Fibroblast of pulmonary artery (primary cell): ENCODE data around the gene PLXNA4.
A peak's percentile ranks its signal among the peaks of the same experiment; 100 is the strongest.

Source experiments
- DNase-seq: peaks from one replicate; pipeline ENCODE4 v3.0.0-alpha.2; 2010; ENCODE audit warnings: low read depth
- H3K4me3 ChIP-seq: replicated peaks from 2 replicates; pipeline ENCODE4 v1.5.1; 2011; ENCODE audit warnings: low read depth, mild to moderate bottlenecking, control low read depth, low read length, moderate library complexity
- TF ChIP-seq, protein P1 (sequence below): IDR thresholded peaks from 2 replicates; pipeline ENCODE4 v1.5.1; 2011; ENCODE audit warnings: mild to moderate bottlenecking, control low read depth, low read length, inconsistent platforms; ENCODE audit errors: missing control alignments

Gene PLXNA4

DNA sequence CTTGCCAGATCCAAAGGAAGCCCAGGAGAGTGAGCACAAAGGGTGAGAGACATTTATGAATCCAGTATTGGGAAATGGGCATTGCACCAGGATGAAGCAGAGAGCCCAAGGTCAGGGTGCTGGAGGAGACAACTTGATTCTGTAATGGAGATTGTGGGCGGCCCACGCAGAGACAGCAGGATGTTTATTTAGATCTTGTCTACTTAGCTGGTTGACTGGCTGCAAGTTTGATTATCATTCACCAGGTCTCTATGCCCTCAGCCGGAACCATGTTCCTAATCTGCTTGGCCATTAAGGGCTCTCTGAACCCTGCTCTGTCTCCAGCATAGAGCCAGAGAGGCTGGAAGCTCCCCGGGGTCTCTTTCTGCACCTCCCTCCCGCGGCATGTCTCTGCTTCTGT, 188.7 kb downstream of the PLXNA4 start:
- H3K4me3 ChIP-seq = no peak overlapping the region
- TF ChIP-seq, protein P1, sequence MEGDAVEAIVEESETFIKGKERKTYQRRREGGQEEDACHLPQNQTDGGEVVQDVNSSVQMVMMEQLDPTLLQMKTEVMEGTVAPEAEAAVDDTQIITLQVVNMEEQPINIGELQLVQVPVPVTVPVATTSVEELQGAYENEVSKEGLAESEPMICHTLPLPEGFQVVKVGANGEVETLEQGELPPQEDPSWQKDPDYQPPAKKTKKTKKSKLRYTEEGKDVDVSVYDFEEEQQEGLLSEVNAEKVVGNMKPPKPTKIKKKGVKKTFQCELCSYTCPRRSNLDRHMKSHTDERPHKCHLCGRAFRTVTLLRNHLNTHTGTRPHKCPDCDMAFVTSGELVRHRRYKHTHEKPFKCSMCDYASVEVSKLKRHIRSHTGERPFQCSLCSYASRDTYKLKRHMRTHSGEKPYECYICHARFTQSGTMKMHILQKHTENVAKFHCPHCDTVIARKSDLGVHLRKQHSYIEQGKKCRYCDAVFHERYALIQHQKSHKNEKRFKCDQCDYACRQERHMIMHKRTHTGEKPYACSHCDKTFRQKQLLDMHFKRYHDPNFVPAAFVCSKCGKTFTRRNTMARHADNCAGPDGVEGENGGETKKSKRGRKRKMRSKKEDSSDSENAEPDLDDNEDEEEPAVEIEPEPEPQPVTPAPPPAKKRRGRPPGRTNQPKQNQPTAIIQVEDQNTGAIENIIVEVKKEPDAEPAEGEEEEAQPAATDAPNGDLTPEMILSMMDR = no peak
- no peak for DNase-seq

DNA sequence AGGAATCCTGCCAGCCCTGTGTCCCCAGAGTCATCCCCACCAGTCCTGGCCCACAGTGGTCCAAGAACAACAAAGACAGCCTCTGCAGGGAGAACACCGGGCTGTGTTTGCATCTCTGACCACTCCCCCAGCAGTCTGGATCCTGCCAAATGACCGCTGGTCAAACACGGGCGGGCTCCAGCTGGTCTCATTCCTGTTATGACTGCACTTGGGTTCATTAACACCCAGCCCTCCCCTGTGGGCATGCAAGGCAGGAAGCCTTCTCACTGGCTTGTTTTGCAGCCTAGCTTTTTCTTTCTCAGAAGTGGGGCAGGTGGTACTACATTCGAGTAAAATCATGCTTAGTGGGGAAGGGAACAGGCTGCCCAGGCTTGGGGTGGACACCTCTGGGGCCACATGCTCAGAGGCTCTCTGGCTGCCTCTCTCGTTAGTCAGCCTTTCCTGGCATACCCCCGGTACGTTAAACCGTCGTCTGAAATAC, 190.0 kb downstream of the PLXNA4 start:
- H3K4me3 ChIP-seq = no peak overlapping the region
- TF ChIP-seq, protein P1 = no peak
- DNase-seq = peak; percentile 39

DNA sequence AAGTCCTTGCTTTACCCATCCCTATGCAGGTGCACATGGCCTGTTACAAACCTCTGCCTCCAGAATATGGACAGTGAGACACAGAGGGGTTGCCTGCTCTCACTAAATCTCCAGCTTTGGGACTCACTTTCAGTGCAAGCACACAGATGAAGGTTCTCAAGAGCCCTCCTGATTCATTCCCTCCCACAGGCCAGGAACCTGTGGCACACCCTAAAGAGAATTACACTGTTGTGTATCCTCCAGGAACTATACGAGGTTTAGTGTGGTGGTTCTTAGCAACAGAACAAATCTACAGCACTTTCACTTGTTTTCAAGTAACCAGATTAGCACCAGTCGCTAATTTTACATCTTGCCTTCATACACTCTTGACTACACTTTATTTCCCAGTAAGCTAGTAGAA, 192.3 kb downstream of the PLXNA4 start:
- H3K4me3 ChIP-seq = no peak overlapping the region
- DNase-seq = no peak
- TF ChIP-seq, protein P1 = no peak

DNA sequence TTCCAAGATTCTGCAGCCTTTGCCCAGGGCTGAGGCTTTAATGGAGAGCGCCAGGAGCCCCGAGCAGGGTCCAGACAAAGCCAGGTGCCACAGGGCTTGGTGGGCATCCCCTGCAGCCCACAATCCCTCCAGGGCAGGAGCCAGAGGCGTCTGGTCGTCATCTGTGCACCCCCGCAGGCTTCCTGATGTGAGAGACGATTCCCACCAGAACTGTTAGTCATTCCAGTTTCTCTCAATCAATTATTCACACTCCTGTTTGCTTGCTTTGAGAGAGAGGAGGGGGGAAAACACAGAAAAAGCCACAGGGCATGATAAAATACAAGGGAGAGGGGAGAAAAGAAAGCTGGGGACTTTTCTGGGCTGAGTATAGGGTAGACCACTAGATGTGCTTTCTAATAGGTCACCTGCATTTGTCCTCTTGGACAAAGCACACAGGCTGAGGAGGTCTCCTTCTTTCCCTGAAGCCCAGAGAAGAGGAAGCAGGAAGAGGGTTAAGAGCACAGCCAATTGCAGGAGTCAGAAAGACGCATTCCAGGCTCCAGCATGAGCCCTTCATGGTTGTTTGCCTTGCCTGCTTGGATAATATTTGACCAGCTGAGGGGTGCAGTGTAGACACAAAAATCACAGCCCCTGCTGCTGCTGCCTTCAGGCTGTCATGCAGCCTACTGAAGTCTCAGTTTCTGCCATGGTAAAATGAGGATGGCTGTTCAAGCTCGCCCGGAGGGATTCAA, 194.4 kb downstream of the PLXNA4 start:
- TF ChIP-seq, protein P1 = no peak
- H3K4me3 ChIP-seq = no peak overlapping the region
- peak; percentile 3 for DNase-seq

DNA sequence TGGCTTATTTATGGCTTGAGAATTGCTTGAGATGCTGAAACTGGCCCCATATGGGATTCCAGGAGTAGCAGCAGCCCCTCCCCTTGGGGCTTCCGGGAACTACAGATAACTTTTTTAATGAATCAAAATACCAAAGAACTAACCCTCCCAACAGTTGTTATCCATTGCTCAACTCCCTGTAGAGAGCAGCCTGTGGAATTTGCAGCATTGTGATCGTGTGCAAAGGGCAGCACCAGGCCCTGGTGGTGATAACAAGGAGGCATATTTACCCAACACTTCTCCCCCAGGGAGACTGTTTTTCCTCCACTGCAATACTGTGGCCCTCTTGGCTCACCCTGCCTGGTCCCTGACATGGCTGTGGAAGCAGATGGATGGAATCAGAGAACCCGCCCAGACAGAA, 196.2 kb downstream of the PLXNA4 start:
- peak; percentile 92 for DNase-seq

DNA sequence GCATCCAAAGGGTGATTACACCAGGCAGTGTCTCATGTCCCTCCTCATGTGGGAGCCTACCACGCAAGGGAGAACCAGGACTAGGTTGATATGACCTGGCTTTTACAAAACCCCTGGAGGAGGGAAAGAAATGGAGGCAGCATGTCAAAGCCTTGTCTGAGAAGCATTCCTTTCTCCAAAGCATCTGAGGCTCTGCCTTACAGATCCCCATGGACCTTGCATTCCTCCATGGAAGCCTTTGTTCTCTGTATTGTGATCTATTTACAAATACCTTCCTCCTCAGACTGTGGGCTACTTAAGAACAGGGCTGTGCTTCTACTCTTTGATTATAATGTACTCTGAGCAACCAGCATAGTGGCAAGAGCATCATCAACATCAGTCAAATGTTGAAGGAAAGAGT, 197.0 kb downstream of the PLXNA4 start:
- DNase-seq = no peak
- no peak overlapping the region for H3K4me3 ChIP-seq
- TF ChIP-seq, protein P1 = no peak

More for the DNA sequence above, 196.2 kb downstream of the PLXNA4 start:
- TF ChIP-seq, protein P1 = no peak
- H3K4me3 ChIP-seq = no peak overlapping the region
